Measurements from ENCODE around the gene CDH4.

DNA sequence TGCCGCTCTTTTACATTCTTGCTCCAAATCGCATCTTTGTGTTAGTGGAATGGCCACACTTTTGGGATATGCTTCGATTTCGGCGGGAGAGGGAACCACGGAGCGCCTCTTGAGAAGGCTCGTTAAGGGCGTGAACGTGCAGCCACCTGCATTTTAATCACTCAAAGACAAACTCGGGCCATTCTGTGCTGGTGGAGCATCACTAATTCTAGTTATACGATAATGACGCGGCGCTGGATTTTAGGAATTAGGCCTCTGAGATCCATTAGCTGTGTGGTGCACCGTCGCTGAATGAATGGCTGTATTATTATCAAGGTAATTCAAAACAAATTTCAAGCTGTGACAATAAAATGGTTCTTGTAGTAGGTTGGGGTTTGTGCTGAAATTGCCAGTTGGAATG is 305.6 kb downstream of the CDH4 start:
- TF ChIP-seq POLR2A (IDR thresholded peaks at IDR 0.05; ENCODE audit: low read depth, low read length) (no peak), CEBPB (IDR thresholded peaks at IDR 0.05; ENCODE audit: low read depth, low read length) (no peak), SMC3 (IDR thresholded peaks at IDR 0.05; ENCODE audit: low read depth, low read length) (no peak), CHD1 (IDR thresholded peaks at IDR 0.05; ENCODE audit: low read depth, low read length) (no peak), MAZ (IDR thresholded peaks at IDR 0.05; ENCODE audit: borderline replicate concordance, low read depth, low read length) (no peak), MXI1 (IDR thresholded peaks at IDR 0.05; ENCODE audit: borderline replicate concordance, low read depth, low read length) (no peak), MAFK (IDR thresholded peaks at IDR 0.05; ENCODE audit: low read depth, low read length) (no peak), BHLHE40 (IDR thresholded peaks at IDR 0.05; ENCODE audit: low read depth, low read length) (no peak), FOS (IDR thresholded peaks at IDR 0.05; ENCODE audit: low read depth, low read length) (no peak), RFX5 (IDR thresholded peaks at IDR 0.05; ENCODE audit: low read depth, low read length) (no peak), RAD21 (IDR thresholded peaks at IDR 0.05; ENCODE audit: low read length) (no peak), RCOR1 (IDR thresholded peaks at IDR 0.05; ENCODE audit: insufficient replicate concordance, low read length) (no peak)
- TF ChIP-seq, protein P1, sequence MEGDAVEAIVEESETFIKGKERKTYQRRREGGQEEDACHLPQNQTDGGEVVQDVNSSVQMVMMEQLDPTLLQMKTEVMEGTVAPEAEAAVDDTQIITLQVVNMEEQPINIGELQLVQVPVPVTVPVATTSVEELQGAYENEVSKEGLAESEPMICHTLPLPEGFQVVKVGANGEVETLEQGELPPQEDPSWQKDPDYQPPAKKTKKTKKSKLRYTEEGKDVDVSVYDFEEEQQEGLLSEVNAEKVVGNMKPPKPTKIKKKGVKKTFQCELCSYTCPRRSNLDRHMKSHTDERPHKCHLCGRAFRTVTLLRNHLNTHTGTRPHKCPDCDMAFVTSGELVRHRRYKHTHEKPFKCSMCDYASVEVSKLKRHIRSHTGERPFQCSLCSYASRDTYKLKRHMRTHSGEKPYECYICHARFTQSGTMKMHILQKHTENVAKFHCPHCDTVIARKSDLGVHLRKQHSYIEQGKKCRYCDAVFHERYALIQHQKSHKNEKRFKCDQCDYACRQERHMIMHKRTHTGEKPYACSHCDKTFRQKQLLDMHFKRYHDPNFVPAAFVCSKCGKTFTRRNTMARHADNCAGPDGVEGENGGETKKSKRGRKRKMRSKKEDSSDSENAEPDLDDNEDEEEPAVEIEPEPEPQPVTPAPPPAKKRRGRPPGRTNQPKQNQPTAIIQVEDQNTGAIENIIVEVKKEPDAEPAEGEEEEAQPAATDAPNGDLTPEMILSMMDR (conservative IDR thresholded peaks at IDR 0.05; ENCODE audit: low read depth, low read length), result no peak
- TF ChIP-seq, protein P2, sequence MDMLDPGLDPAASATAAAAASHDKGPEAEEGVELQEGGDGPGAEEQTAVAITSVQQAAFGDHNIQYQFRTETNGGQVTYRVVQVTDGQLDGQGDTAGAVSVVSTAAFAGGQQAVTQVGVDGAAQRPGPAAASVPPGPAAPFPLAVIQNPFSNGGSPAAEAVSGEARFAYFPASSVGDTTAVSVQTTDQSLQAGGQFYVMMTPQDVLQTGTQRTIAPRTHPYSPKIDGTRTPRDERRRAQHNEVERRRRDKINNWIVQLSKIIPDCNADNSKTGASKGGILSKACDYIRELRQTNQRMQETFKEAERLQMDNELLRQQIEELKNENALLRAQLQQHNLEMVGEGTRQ (IDR thresholded peaks at IDR 0.05; ENCODE audit: low read depth, low read length), result no peak

Data from IMR-90 (cell line).